LNCaP clone FGC (cell line): ENCODE data around the gene MACF1.
A peak's percentile ranks its signal among the peaks of the same experiment; 100 is the strongest.

ENCODE experiments used
- DNase-seq: peaks from one replicate; pipeline ENCODE4 v3.0.0-alpha.2; 2011; ENCODE audit warnings: low read depth
- H3K4me3 ChIP-seq: 2 replicates; pipeline ENCODE4 v1.5.1; 2011; ENCODE audit warnings: mild to moderate bottlenecking, low read depth, low read length, control low read depth
- TF ChIP-seq, protein P1 (sequence below): IDR thresholded peaks from 2 replicates; pipeline ENCODE4 v1.5.1; 2012; ENCODE audit warnings: mild to moderate bottlenecking; ENCODE audit not compliant: control insufficient read depth, insufficient read depth; ENCODE audit errors: extremely low read depth

MACF1 gene

DNA sequence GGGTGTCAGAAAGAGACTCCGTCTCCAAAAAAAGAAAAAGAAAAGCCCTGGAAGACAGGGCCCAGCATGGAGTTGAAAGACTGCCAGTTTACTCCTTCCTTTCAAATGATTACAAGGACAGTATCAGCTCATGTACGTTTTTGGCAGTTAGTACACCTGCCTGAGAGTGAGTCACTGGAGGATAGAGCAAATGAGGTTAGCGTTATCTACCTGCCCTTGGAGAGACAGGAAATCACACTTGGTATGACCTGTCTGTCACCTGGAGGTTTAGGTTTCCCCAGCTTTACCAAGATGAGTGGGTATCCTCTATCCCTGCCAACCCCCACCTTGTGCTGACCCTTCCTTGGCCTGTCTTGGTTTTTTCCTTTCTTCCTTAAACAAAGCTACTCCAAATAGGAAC, 190.1 kb downstream of the MACF1 start:
- peak; percentile 94 for DNase-seq

DNA sequence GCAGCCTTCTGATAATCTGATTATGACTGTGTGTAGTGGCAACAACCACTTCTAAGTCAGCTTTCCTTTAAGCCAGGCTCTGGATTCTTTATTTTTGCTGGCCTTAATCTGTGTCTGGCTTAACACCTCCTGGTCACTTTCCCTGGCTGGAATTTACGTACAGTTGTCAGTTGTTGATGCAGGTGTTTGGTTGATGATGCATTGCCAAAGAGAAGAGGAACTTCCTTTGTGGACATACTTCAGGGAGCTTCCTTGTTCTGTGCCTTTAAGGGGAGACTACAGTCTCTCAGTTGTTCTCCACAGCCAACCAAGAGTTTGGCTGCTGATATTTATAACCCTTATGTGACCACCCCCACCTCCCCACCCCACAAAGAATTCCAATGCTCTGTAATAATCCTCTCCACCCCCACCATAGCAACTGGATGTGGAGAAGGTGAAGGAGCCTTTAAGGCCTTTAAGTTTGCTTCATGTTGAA, 190.9 kb downstream of the MACF1 start:
- TF ChIP-seq, protein P1, sequence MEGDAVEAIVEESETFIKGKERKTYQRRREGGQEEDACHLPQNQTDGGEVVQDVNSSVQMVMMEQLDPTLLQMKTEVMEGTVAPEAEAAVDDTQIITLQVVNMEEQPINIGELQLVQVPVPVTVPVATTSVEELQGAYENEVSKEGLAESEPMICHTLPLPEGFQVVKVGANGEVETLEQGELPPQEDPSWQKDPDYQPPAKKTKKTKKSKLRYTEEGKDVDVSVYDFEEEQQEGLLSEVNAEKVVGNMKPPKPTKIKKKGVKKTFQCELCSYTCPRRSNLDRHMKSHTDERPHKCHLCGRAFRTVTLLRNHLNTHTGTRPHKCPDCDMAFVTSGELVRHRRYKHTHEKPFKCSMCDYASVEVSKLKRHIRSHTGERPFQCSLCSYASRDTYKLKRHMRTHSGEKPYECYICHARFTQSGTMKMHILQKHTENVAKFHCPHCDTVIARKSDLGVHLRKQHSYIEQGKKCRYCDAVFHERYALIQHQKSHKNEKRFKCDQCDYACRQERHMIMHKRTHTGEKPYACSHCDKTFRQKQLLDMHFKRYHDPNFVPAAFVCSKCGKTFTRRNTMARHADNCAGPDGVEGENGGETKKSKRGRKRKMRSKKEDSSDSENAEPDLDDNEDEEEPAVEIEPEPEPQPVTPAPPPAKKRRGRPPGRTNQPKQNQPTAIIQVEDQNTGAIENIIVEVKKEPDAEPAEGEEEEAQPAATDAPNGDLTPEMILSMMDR = no peak
- DNase-seq = peak; percentile 90
- H3K4me3 ChIP-seq = 0 out of 2 replicates have a peak overlapping the region, but pooled peaks have one; percentile 4

More for the DNA sequence above, 190.1 kb downstream of the MACF1 start:
- TF ChIP-seq, protein P1 = no peak
- no peak overlapping the region for H3K4me3 ChIP-seq

DNA sequence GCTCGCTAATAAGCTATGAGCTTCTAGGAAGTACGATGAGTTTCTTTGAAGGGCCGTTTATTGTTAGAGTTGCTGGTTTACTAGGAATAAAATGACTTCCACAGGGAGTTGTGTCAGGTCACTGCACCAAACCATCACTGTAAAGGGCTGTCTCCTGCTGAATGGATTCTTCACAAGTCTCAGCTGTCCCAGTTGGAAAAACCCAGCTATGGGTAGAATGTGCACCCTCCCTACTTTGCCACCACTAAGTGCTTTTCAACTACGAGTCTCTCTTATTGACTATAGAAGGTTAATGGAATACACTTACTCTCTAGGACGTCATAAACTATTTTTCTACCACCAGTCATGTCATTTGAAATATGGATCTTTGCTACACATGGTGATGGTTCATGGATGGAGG, 192.2 kb downstream of the MACF1 start:
- TF ChIP-seq, protein P1 = no peak
- H3K4me3 ChIP-seq = no peak overlapping the region
- no peak for DNase-seq

DNA sequence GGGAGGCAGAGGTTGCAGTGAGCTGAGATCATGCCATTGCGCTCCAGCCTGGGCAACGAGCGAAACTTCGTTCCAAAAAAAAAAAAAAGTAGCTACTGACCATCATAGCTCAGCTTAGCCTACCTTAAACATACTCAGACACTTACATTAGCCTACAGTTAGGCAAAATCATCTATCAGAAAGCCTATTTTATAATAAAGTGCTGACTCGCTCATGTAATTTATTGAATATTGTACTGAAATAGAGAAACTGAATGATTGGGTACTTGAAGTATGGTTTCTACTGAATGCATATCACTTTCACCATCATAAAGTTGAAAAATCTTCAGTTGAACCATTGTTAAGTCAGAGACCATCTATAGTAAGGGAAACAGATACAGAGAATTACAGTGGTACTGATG, 193.0 kb downstream of the MACF1 start:
- no peak for DNase-seq
- H3K4me3 ChIP-seq = no peak overlapping the region
- TF ChIP-seq, protein P1 = no peak

- DNase-seq = no peak
- TF ChIP-seq, protein P1 = no peak
- no peak overlapping the region for H3K4me3 ChIP-seq
Measured at GRCh38 chr1:39398278-39399021, 194.0 kb downstream of the MACF1 start.

DNA sequence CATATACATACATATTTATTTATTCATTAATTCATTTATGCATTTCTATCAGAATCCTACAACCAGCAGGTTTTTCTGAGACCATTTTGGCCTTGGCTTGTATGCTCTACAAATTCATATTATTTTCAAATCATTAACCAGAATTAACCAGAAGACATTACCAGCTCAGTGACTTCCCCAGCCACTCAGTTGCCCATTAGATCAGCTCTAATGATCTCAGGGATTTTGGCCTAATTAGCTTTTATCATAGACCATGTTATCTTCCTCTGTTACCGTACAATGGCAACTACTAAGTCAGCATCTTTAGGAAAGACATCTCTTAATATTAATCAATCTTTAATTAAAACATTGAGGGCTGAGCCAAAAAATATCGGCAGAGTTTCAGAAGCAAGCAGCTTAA, 196.6 kb downstream of the MACF1 start:
- H3K4me3 ChIP-seq = no peak overlapping the region
- DNase-seq = no peak
- TF ChIP-seq, protein P1 = no peak

GRCh38 chr1:39404876-39405275, 200.4 kb downstream of the MACF1 start:
- no peak overlapping the region for H3K4me3 ChIP-seq
- TF ChIP-seq, protein P1 = no peak
- no peak for DNase-seq
